ENCODE data around the gene SPACA7. TPM values are rescaled to one million over a fixed set of nuclear protein-coding genes. Genes with fewer than 3 reads are reported as not detected.

SPACA7 gene
- total RNA-seq, 1 experiment from 2014 or later: not detected

- Histone ChIP-seq H3F3A (ENCODE audit: low read length, unreplicated experiment) (no peaks in the 10 kb centered on the region), H3K27me3 (ENCODE audit: low read length) (no peaks in the 10 kb centered on the region), H3K4me1 (ENCODE audit: insufficient read depth, low read length) (no peaks in the 10 kb centered on the region), H3K9ac (ENCODE audit: low read length) (no peak overlapping the region), H2AFZ (ENCODE audit: low read length) (no peak overlapping the region), H3K79me2 (ENCODE audit: low read length) (no peaks in the 10 kb centered on the region), H3K36me3 (ENCODE audit: low read depth, low read length) (no peaks in the 10 kb centered on the region), H3K9me2 (replicated peaks; ENCODE audit: low read length) (no peaks in the 10 kb centered on the region), H3K4me2 (ENCODE audit: low read length) (no peak overlapping the region), H3K9me3 (ENCODE audit: low read length) (no peaks in the 10 kb centered on the region), H4K20me1 (ENCODE audit: low read length) (no peaks in the 10 kb centered on the region), H3K4me3 (ENCODE audit: low read length) (no peak overlapping the region), H3K27ac (ENCODE audit: low read length) (no peak overlapping the region)
- no peak for DNase-seq
- CTCF ChIA-PET: no interaction called here
- intact Hi-C loops (cut with micrococcal nuclease): no loop called here
- POLR2A ChIA-PET (ENCODE audit: unreplicated experiment): no interaction called here
- TF ChIP-seq EZH2 (IDR thresholded peaks at IDR 0.05; ENCODE audit: low read length, unreplicated experiment) (no peak), EZH2phosphoT487 (IDR thresholded peaks at IDR 0.05; ENCODE audit: borderline replicate concordance, low read length) (no peak), CTCF (conservative IDR thresholded peaks at IDR 0.05; ENCODE audit: low read depth, low read length) (no peak)
- no TSS peak for BruUV-seq (replicated peaks)
- no peak for ATAC-seq
These were observed 99.7 kb downstream of the SPACA7 start for GRCh38 chr13:112475889-112476288.

- TF ChIP-seq CTCF (conservative IDR thresholded peaks at IDR 0.05; ENCODE audit: low read depth, low read length): no peak
- TF ChIP-seq EZH2phosphoT487 (IDR thresholded peaks at IDR 0.05; ENCODE audit: borderline replicate concordance, low read length): no peak
- no peak for TF ChIP-seq EZH2 (IDR thresholded peaks at IDR 0.05; ENCODE audit: low read length, unreplicated experiment)
- Histone ChIP-seq H3K4me1 (ENCODE audit: insufficient read depth, low read length) (no peaks in the 10 kb centered on the region), H3K27ac (ENCODE audit: low read length) (no peak overlapping the region), H3K9ac (ENCODE audit: low read length) (no peak overlapping the region), H3F3A (ENCODE audit: low read length, unreplicated experiment) (no peaks in the 10 kb centered on the region), H4K20me1 (ENCODE audit: low read length) (no peaks in the 10 kb centered on the region), H3K4me2 (ENCODE audit: low read length) (no peak overlapping the region), H3K27me3 (ENCODE audit: low read length) (no peaks in the 10 kb centered on the region), H3K36me3 (ENCODE audit: low read depth, low read length) (no peaks in the 10 kb centered on the region), H3K4me3 (ENCODE audit: low read length) (no peak overlapping the region), H3K9me2 (replicated peaks; ENCODE audit: low read length) (no peaks in the 10 kb centered on the region), H3K79me2 (ENCODE audit: low read length) (no peaks in the 10 kb centered on the region), H3K9me3 (ENCODE audit: low read length) (no peaks in the 10 kb centered on the region), H2AFZ (ENCODE audit: low read length) (no peak overlapping the region)
- CTCF ChIA-PET: no interaction called here
- intact Hi-C loops (cut with micrococcal nuclease): no loop called here
- BruUV-seq (replicated peaks): no TSS peak
- ATAC-seq (no peak), DNase-seq (no peak)
- POLR2A ChIA-PET (ENCODE audit: unreplicated experiment): no interaction called here
These were observed 101.0 kb downstream of the SPACA7 start for GRCh38 chr13:112477070-112477619.

- Histone ChIP-seq H3K4me2 (ENCODE audit: low read length) (no peak overlapping the region), H2AFZ (ENCODE audit: low read length) (no peak overlapping the region), H3F3A (ENCODE audit: low read length, unreplicated experiment) (no peaks in the 10 kb centered on the region), H3K4me1 (ENCODE audit: insufficient read depth, low read length) (no peaks in the 10 kb centered on the region), H3K36me3 (ENCODE audit: low read depth, low read length) (no peaks in the 10 kb centered on the region), H3K27ac (ENCODE audit: low read length) (no peak overlapping the region), H3K4me3 (ENCODE audit: low read length) (no peak overlapping the region), H3K9me2 (replicated peaks; ENCODE audit: low read length) (no peaks in the 10 kb centered on the region), H3K9me3 (ENCODE audit: low read length) (no peaks in the 10 kb centered on the region), H3K9ac (ENCODE audit: low read length) (no peak overlapping the region), H4K20me1 (ENCODE audit: low read length) (no peaks in the 10 kb centered on the region), H3K27me3 (ENCODE audit: low read length) (no peaks in the 10 kb centered on the region), H3K79me2 (ENCODE audit: low read length) (no peaks in the 10 kb centered on the region)
- intact Hi-C loops (cut with micrococcal nuclease): no loop called here
- TF ChIP-seq EZH2 (IDR thresholded peaks at IDR 0.05; ENCODE audit: low read length, unreplicated experiment): no peak
- TF ChIP-seq EZH2phosphoT487 (IDR thresholded peaks at IDR 0.05; ENCODE audit: borderline replicate concordance, low read length): no peak
- no peak for TF ChIP-seq CTCF (conservative IDR thresholded peaks at IDR 0.05; ENCODE audit: low read depth, low read length)
- no TSS peak for BruUV-seq (replicated peaks)
- POLR2A ChIA-PET (ENCODE audit: unreplicated experiment): no interaction called here
- CTCF ChIA-PET: no interaction called here
- ATAC-seq (no peak), DNase-seq (no peak)
These were observed 103.2 kb downstream of the SPACA7 start for GRCh38 chr13:112479389-112479788.
